GM18519 (cell line): Measurements from ENCODE around the gene FDX1.
A peak's percentile ranks its signal among the peaks of the same experiment; 100 is the strongest.

Source experiments
- ATAC-seq: cut with Tn5 transposase; IDR thresholded peaks from one replicate; pipeline ENCODE4 v1.9.1; 2021; ENCODE audit warnings: mild to moderate bottlenecking, moderate library complexity; ENCODE audit not compliant: unreplicated experiment, low FRiP score

The FDX1 gene

GRCh38 chr11:110430267-110431050 lies 711 bp downstream of the FDX1 start:
- ATAC-seq = no peak

DNA sequence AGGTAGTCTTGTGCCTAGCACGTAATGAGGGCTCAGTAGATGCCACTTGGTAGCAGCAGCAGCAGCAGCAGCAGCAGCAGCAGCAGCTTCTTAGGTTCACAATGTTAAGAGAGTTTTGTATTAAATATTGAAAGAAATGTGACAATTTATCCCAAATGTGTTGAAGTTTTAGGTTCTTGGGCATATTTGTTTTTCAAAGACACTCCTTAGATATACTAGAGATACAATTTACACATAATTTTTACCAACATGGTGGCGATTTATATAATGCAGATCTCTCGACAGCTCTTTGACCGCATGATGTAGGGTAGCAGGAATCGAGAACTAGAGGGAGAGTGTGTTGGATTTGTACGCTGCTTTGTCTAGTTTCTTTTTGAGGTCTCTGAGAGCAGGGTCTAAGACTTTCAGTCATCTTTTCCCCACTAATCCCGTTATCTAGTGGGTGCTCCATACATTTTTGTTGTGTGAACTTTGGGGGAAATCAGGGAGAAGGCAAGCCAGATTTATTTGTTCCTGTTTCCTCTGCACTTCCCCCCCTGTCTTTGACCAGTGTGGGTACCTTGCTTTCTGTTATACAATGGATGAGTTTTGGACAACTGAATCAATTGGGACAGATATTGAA lies 1.4 kb downstream of the FDX1 start:
- ATAC-seq = no peak

DNA sequence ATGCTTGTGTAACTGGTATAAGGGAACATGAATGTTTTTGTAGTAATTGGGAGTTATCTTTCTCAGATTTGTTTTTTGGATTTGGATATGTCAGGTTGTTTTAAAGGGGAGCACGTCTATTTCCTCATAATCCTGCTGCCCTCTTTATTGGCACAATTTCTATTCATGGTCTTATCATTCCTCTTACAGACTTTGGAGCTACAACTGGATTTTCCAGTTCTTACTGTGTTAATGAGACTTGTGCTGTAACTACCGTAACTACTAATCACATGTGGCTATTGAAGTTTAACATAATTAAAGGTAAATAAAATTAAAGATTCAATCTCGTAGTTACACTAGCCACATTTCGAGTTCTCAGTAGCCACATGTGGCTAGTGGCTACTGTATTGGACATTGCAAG lies 1.9 kb downstream of the FDX1 start:
- no peak for ATAC-seq

DNA sequence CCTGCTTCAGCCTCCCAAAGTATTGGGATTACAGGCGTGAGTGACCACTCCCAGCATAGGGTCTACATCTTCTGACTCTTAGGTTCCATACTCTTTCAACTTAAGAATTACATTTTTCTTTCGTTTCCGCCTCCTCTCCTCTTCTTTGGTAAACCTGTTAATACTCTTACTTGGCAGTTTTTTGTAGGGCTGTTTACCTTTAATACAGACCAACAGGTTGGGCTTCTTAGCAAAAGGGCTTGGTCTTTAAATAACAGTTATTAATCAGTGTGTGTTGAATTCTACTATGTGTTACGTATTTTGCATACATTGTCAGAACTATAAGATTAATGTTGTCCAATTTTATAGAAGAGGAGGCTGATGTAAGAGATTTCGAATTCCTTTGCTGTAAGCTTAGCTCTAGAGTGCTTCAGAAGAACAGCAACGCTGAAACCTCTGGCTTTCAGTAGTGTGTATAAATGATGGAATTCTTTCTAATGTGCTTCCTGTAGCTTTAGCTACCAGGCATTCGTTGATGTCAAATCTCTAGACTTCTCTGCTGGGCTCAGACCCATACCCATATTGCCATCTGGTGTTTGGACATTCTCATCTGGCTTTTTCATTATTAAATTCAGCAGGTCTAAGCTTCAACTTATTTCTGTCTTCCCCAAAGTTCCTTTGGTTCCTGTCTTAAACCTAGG lies 3.1 kb downstream of the FDX1 start:
- no peak for ATAC-seq

- no peak for ATAC-seq
Observed at GRCh38 chr11:110433393-110434333, 3.9 kb downstream of the FDX1 start.

DNA sequence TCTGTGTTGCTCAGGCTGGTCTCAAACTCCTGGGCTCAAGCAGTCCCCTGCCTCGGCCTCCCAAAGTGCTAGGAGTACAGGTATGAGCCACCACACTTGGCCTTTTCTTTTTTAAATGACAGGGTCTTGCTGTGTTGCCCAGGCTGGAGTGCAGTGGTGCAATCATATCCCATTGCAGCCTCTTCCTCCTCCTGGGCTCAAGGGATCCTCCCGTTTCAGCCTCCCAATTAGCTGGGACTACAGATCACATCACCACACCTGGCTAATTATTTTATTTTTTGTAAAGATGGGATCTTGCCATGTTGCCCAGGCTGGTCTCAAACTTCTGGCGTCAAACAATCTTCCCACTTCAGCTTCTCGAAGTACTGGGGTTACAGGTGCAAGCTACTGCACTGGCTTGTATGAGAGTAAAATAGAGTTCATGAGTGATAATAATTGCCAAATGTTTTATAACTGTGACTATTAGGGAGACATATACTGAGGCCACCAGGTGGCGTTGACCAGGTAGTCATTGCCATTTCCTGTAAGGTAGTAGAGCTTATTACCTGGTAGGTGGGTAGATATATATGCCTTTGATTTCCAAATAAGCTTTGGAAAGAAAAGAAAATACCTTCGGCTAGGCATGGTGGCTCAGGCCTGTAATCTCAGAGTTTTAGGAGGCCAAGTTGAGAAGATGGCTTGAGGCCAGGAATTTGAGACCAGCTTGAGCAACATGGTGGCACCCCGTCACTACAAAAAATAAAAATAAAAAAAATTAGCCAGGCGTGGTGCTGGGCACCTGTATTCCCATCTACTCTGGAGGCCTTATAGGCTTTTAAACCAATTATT lies 5.4 kb downstream of the FDX1 start:
- ATAC-seq = no peak

DNA sequence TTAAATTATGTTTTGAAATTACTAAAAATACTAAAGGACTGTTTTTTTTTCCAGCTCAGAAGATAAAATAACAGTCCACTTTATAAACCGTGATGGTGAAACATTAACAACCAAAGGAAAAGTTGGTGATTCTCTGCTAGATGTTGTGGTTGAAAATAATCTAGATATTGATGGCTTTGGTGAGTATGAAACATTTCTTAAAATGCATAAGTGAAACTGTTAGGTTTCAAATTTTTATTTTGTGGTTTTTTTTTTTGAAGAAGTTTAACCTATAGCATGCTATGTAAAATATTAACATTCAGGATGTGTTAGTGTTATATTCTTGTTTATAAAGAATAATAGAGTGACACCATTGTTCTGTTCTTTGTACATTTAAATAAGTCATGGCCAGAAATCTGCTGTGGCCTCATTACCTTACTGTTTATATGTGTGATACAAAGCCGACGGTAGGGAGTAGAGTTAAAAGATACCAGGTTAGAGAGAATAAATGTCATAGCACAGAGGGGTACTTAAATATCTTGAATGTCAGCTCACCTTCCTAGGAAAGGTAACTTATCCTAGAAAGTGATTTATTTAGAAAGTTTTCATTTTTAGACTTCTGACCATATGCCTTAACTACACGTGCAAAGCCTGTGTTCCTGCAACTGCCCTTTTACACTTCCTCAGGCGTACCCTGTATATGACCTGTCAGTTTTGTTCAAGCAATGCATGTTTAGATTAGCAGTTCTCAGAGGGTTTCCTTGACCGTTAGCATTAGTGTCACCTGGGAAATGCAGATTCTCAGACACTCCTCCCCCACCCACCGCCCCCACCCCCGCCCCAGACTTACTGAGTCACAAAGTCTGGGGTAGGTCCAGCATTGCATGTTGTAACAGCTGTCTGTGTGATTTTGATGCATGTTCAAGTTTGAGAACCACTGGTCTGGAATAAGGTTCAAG lies 6.3 kb downstream of the FDX1 start:
- ATAC-seq = no peak

DNA sequence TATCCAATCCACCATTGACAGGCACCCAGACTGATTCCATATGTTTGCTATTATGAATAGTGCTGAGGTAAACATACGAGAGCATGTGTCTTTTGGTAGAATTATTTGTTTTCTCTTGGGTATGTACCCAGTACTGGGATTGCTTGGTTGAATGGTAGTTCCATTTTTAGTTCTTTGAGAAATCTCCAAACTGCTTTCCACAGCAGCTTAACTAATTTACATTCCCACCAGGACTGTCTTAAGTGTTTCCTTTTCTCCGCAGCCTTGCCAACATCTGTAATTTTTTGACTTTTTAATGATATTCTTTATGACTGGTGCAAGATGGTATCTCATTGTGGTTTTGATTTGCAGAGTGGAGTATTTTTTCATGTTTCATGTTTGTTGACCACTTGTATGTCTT lies 8.3 kb downstream of the FDX1 start:
- no peak for ATAC-seq

- ATAC-seq = no peak
Observed at GRCh38 chr11:110445437-110445836, 15.7 kb downstream of the FDX1 start.

- ATAC-seq = no peak
Observed at GRCh38 chr11:110446061-110446460, 16.3 kb downstream of the FDX1 start.

GRCh38 chr11:110446594-110446993 lies 16.8 kb downstream of the FDX1 start:
- ATAC-seq = no peak

- ATAC-seq = no peak
Observed at GRCh38 chr11:110447343-110447742, 17.6 kb downstream of the FDX1 start.

DNA sequence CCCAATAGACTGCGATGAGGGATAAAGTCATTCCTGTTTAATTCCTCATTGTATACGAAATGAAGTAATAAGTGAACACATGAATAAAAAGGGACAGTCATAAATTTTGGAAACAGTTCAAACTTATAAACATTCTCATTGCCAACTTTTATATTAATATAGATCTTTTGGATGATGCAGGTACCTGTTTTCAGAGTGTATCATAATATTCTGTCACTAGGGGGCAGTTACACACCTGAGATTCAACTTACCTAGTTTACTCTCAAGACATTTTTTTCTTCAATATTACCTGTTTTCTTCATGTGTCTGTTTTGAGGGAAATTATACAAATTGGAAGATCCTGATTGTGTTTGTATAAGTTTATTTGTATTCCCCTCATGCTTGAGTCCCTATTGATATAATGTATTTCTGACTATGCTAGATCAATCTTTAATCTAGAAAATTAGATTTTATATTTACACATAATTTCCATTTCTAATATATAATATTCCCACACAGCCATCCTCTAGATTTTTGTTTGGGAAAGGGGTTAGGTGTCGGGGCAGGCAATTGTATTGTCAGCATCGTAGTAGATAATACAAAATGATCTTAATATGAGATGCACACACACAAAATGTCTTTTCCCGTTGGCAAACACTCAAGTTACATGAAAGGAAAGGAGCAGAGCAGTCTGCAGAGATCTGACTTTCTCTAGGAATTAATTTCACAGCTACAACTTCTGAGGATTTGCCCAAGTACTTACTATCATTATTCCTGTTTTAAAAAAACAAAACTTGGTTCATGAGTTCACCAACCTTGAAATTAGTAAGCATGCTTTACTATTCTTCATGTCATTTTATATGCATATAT lies 18.4 kb downstream of the FDX1 start:
- no peak for ATAC-seq

GRCh38 chr11:110450246-110450645 lies 20.5 kb downstream of the FDX1 start:
- ATAC-seq = no peak

DNA sequence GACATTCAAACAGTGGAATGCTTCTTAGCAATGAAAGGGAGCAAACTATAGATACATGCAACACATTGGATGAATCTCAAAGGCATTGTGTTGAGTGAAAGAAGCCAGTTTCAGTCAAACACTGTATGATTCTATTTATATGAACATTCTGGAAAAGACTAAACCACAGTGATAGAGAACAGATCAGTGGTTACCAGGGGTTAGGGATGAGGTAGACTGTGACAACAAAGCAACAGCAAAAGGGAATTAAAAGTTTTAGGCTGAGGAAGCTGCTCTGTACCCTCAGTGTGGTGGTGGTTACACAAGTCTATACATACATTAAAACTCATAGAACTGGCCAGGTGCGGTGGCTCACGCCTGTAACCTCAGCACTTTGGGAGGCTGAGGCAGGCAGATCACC lies 23.0 kb downstream of the FDX1 start:
- ATAC-seq = no peak

- peak; percentile 81 for ATAC-seq
Observed at GRCh38 chr11:110453684-110454354, 24.1 kb downstream of the FDX1 start.

DNA sequence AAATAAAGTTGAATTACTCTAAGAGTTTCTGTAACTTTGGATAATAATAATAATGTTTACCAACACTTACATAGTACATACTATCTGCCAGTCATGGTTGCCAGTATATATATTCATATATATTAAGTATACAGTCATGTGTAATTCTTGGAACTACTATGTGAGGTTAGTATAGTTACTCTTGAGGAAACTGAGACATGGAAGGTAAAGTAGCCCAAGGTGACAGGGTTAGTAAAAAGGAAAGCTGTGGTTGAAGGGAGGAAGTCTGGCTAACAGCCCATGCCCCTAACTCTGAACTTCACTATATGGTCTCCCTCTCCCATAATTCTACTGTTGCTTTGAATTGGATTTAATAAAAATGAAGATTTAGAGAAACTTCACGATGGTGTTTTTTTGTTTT lies 24.9 kb downstream of the FDX1 start:
- ATAC-seq = peak; percentile 43
